Activated T-cell treated with anti-CD3 and anti-CD28 coated beads for 24 hours (primary cell): ENCODE results near the gene L3MBTL4.

ENCODE experiments used
- DNase-seq: peaks from one replicate; pipeline ENCODE4 v3.0.0-alpha.2; 2020; ENCODE audit warnings: low read depth

Gene L3MBTL4

GRCh38 chr18:5986257-5986931 is 428.3 kb downstream of the L3MBTL4 start:
- DNase-seq: no peak

DNA sequence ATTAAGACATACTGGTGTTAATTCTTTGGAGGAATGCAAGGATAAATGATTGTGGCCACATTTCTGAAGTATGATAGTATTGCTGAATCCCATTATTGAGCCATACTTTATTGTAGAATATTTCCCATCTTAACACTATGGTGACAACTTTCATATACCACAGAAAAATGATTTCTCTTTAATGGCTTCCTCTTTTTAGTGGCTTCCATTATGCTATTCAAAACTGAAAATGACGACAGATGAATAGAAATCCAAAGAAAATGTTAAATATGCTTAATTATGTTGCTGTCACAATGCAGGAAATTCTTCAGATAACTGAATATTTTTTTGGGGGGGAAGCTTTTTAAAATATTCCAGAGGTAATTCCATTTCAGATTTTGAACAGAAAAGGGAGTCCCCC is 430.5 kb downstream of the L3MBTL4 start:
- no peak for DNase-seq

DNA sequence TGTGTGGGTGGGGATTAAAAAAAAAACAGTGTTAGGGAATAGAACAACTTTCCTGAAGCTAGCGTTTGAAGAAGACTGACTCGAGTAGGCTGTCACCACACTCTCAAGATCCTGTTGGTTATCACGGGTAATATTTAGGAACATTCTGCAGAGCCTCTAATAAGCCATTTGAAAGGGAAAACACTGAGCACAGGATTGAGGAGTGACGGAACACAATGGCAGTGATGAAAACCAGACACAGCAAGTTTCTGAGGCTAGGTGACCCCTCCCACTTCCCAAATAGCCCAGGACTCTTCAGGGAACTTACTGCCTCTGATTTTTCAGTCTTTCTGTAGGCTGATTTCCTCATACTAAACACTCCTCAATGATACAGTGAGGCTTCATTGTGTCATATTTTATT is 431.2 kb downstream of the L3MBTL4 start:
- no peak for DNase-seq

DNA sequence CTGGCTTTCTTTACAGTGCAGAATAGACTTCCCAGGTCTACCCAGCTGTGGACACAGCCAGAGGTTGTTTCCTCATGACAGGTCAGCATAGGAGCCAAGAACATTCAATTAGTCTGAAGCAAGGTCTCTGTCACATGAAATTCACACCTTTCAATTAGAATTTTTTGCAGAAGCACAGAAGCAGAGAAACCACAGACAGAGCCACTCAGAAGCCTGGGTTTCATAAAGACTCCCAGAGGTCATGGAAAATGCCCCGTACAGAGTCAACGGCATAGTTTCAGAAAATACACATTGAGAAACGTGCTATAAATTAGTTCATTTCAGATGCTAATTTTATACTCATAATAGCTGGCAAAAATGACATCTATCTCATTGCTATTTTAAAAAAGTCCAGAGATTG is 432.4 kb downstream of the L3MBTL4 start:
- DNase-seq: no peak

DNA sequence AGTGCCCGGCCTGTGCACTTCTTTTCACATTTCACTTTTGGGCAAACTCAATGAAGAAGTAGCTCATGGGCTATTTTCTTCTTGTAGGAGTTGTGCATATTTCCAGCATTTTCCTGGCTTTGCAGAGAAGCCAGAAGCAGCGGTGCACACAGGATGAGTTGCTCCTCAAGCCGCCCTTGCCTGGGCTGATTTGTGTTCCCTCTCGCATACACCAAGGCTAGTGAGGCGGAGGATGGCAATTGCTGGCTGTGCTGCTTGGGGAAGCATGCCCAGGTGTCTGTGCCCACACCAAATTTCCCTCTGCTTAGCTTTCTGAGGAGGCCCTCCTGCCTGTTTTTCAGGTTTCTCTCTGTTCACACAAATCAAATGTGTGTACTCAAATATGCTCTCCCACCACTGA is 434.0 kb downstream of the L3MBTL4 start:
- DNase-seq: no peak

DNA sequence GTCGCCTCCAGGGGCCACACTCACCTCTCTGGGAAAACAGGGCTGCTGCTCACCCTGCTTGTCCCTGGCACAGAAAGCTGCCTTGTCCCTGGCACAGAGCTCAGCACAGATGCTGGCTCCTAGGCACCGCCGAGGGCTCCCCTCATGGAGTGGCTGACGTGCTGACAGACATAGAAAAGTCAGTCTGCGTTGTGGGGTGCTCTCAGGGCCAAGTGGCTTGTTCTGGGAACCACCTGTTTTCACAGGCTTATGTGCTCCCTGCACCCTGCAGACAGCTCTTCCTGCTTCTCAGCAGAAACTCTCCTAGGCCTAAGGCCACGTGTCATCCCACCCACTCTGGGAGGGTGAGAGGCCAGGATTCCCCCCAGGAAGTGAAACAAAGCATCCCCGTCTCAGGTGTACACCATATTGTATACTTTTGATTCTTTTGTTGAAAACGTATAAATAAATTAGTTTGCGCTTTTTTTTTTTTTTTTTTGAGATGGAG is 434.7 kb downstream of the L3MBTL4 start:
- DNase-seq: no peak

DNA sequence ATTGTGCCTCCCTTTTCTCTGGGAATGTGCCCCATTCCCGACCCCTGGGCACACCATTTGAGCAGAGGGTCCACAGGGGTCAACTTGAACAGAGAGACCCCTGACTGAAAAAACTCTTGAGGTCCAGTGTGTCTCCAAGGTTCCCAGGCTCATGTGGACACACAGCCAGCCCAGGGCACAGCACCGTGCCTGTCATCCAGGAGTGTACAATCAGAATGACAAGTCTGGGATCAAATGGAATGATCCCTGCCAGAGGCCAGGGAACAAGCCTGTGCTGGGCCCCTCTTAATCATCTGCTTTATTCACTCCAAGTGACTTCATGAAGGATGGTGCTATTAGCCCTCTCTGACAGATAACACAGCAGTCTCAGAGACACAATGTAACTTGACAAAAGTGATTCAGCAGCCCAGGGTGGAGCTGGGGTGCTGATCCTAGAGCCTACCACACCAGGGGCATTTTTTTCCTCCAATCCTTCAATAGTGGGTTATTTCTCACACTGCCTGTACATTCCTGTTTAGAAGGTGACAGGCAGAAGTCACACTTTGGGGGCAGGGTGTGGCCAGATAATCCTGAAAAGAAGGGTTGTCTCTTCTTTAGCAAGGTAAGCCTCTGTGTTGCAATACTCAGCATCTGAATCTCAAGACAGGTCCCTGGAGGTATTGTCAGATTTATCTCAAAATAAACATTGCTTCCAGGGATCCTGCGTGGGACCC is 435.4 kb downstream of the L3MBTL4 start:
- no peak for DNase-seq

GRCh38 chr18:5977022-5977421 is 437.7 kb downstream of the L3MBTL4 start:
- no peak for DNase-seq

DNA sequence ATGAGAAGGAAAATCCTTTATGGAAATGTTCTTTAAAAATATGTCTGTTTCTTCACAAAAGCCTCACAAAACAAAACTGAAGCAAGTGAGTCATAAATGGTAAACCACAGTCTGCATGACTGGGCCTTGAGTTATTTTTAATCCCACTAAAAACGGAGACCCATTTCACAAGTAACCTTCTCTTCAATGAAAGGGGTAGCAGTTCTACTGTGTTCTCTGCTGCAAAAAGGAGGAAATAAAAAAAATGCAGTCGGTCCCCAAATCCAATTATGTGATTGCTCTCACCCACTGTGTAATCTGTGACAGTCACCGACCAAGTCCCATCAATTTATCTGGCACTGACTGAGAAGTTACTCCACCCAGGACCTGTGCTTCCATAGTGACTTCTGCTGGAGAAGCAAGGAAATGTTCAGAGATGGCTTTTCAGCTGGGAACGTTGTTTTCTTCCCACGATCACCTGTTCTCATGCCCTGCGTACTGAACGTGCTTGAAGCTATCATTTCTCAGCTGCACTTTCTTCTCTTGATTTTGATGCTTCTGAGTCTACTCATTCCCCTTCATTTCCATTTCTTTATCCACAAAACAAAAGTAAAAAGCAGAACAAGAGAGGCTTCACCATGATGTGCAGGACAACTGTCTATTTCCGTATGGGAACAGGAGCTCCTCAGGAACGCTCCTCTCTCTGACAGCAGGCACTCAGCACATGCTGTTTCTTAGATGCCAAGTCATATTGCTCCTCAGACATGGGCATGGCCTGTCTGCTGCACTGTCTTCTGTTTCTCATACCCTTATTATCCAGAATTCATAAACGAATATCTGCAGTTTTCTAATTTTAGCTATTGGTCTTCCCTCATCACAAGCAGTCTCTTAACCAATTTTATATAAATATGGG is 439.4 kb downstream of the L3MBTL4 start:
- no peak for DNase-seq

DNA sequence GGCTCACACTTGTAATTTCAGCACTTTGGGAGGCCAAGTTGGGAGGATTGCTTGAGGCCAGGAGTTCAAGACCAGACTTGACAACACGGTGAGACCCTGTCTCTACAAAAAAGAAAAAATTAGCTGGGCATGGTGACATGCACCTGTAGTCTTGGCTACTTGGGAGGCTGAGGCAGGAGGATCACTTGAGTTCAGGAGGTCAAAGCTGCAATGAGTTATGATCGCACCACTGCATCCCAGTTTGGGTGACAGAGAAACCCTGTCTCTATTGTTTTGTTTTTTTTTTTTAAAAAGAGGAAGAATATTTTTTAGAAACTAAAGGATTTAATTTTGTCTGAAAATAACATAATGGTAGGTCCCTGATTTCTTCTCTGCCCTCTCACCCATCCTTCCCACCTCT is 440.0 kb downstream of the L3MBTL4 start:
- DNase-seq: no peak

DNA sequence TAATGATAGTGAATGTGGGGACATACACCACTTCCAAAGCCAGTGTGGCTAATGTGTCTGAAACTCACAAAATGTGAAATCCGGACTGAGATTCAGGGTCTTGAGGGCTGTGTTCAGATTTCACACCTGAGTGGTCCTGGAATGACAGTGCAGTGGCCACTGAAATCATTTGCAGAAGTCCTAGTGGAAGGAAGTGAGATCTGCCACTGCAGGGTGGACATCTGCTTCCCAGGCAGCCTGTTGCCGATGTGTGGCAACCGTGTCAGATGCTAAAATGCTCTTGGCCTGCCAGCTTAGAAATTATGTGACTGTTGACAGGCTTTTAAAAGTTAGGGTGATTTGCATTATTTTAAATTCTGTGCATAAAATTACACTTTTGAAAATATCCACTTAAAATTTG is 441.6 kb downstream of the L3MBTL4 start:
- DNase-seq: no peak

- DNase-seq: no peak
Observed at GRCh38 chr18:5972298-5972697, 442.4 kb downstream of the L3MBTL4 start.

- no peak for DNase-seq
Observed at GRCh38 chr18:5969989-5970403, 444.7 kb downstream of the L3MBTL4 start.

DNA sequence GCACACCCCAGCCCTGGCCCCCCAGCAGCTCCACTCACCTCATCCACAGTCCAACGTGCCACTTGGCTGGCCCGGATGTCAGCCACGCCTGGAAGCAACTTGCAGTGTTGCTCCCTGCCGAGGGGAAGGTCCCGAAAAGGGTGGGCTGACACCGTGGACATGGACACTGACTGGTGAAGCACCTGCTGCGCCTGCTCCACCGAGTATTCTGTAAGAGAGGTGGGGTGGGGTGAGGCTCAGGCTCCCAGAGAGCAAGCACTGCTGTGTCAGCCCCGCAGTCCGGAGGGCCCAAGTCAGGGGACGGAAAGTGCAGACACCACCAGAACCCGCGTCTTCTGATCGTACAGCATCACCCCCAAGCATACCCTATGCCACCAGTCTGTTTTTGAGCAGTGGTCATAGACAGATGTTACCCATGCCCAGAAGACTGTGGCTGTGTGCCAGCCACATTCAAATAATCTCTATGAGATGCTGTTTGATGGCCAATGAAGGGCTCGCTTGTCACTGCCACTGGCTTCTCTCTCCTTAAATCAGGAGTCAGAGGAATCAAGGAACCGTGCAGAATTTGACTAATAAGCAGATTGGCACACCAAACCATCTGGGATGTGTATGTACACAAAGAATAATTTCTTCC is 445.2 kb downstream of the L3MBTL4 start:
- DNase-seq: no peak

DNA sequence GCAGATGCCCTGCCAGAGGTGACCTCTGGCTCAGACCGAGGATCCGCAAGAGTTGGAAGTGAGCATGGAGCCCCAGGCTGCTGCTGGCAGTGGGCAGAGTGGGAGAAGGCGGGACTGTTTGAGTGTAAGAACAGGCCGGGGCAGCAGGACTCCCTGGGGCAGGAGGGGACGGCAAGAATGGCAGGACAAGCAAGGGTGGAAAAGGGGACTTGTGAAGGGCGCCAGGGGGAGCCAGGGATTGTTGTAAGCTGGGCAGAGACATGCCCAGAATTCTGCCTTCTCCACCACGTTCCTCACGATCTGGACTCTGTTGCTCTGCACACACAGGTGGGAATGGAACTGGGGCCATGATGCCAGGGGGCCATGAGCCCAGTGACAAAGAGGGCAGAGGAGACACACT is 447.0 kb downstream of the L3MBTL4 start:
- no peak for DNase-seq

GRCh38 chr18:5967007-5967406 is 447.7 kb downstream of the L3MBTL4 start:
- DNase-seq: no peak

DNA sequence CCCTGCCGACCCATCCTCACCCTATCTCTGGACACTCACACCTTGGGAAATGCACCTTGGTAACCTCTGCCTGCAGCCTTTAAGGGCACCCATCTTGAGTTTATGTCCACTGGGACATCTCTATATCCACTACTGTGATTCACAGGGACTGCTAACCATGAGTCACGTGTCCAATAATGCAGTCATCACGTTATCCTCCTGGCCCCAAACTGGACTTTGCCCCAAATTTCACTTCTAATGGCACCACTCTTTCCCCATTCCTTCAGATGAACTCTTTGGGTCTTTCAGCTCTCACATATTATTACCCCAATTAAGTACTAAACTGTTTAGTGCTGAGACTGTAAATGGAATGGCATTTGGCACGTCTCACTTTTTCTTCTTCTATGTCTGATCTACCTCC is 448.2 kb downstream of the L3MBTL4 start:
- DNase-seq: no peak

- no peak for DNase-seq
Observed at GRCh38 chr18:5964996-5965395, 449.7 kb downstream of the L3MBTL4 start.

GRCh38 chr18:5964596-5964995 is 450.1 kb downstream of the L3MBTL4 start:
- no peak for DNase-seq

GRCh38 chr18:5964108-5964507 is 450.6 kb downstream of the L3MBTL4 start:
- DNase-seq: no peak

DNA sequence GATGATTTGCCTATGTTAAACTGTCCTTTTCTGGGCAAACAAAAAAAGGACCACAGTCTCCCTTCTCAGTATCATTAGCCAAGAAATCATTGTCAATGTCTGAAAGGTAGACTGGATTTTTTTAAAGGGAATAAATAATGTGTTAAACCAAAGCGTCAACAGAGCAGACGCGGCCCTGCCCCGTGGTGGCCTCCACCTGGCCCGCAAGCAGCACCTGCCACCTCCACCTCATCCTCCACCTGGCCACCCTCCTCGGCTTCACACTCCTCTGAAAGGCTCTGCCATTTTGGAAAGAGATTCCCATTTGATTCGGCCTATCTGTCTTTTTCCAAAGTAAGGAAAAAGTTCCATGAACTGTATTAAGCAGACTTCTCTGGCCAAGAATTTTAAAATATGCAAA is 451.4 kb downstream of the L3MBTL4 start:
- no peak for DNase-seq

DNA sequence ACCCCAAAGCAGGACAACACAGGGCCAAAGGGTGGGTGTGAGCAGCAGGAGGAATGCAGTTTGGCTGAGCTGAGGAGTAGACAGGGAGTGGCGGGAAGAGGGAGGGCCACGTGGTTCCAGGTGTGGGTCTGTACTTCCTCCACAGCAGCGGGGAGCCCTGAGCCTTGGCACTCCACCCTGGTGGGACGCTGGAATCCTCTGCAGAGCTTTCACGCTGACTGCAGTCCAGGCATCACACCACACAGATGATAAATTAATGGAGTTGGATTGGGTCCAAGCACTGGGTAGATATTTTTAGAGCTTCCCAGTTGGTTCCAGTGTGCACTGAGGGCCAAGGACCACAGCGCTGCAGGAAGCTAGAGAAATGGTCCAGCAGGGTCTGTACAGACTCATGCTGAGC is 452.3 kb downstream of the L3MBTL4 start:
- DNase-seq: no peak
